Neural progenitor cell (in vitro differentiated cells): ENCODE data around the gene DLL4.

ENCODE experiments used
- CTCF ChIP-seq: fragments of 200-600 bp; sonication (generic); IDR thresholded peaks from 2 replicates; pipeline ENCODE4 v1.5.1; 2017; ENCODE audit warnings: antibody characterized with exemption, mild to moderate bottlenecking
- EZH2phosphoT487 ChIP-seq: fragments of 200-600 bp; sonication (generic); IDR thresholded peaks from 2 replicates; pipeline ENCODE4 v1.6.1; 2017; ENCODE audit warnings: antibody characterized with exemption

- TF ChIP-seq EZH2phosphoT487 (no peak), CTCF (no peak)
Measured at GRCh38 chr15:40932649-40933516, 3.7 kb downstream of the DLL4 start.
